GM12801 (cell line): ENCODE measurements around the gene WIPI1.

ENCODE experiments used
- CTCF ChIP-seq: IDR thresholded peaks from one replicate; pipeline ENCODE4 v1.5.1; 2011; ENCODE audit warnings: control low read depth; ENCODE audit not compliant: insufficient read length; ENCODE audit errors: extremely low read depth

WIPI1 gene

GRCh38 chr17:68435361-68435760, 21.9 kb downstream of the WIPI1 start:
- no peak for TF ChIP-seq CTCF

GRCh38 chr17:68433911-68434508, 23.3 kb downstream of the WIPI1 start:
- TF ChIP-seq CTCF: no peak

GRCh38 chr17:68433211-68433610, 24.1 kb downstream of the WIPI1 start:
- no peak for TF ChIP-seq CTCF

- TF ChIP-seq CTCF: no peak
These were observed 25.0 kb downstream of the WIPI1 start for GRCh38 chr17:68432086-68432864.

- TF ChIP-seq CTCF: no peak
These were observed 25.6 kb downstream of the WIPI1 start for GRCh38 chr17:68431661-68432071.

- no peak for TF ChIP-seq CTCF
These were observed 26.2 kb downstream of the WIPI1 start for GRCh38 chr17:68431045-68431608.

GRCh38 chr17:68429881-68430280, 27.4 kb downstream of the WIPI1 start:
- TF ChIP-seq CTCF: no peak
